Stimulated activated CD8-positive, alpha-beta memory T cell treated with anti-CD3 and anti-CD28 coated beads, Interleukin-4, amount 100 ng/mL, for 1 hour (primary cell): Measurements from ENCODE around the gene EGLN2.
A peak's percentile ranks its signal among the peaks of the same experiment; 100 is the strongest.
"Not testable (repeated sequence)": the region's sequence is repeated elsewhere in the genome, so short reads cannot be mapped to it uniquely, and the experiment has no call there.

Source experiments
- DNase-seq, 2 donors: peaks; one replicate each; pipeline ENCODE4 v3.0.0-alpha.2; 2020; ENCODE audit warnings: low read depth in 2 of 2, low spot score in 1 of 2

Gene EGLN2

GRCh38 chr19:40815223-40815622 is 16.2 kb downstream of the EGLN2 start:
- no peak for DNase-seq

- DNase-seq = peak in 1 of 2 donors; percentile 49
These were observed 19.7 kb downstream of the EGLN2 start for GRCh38 chr19:40818480-40819399.

GRCh38 chr19:40819479-40820234 is 20.7 kb downstream of the EGLN2 start:
- peak in 1 of 2 donors; percentile 36 for DNase-seq

GRCh38 chr19:40822161-40822560 is 23.2 kb downstream of the EGLN2 start:
- no peak for DNase-seq

GRCh38 chr19:40822704-40823553 is 23.9 kb downstream of the EGLN2 start:
- not testable (repeated sequence) for DNase-seq

- DNase-seq = not testable (repeated sequence)
These were observed 25.9 kb downstream of the EGLN2 start for GRCh38 chr19:40824916-40825315.

GRCh38 chr19:40825460-40826095 is 26.6 kb downstream of the EGLN2 start:
- DNase-seq = not testable (repeated sequence)

GRCh38 chr19:40826312-40826698 is 27.3 kb downstream of the EGLN2 start:
- not testable (repeated sequence) for DNase-seq

- not testable (repeated sequence) for DNase-seq
These were observed 27.9 kb downstream of the EGLN2 start for GRCh38 chr19:40826699-40827385.

GRCh38 chr19:40827386-40828247 is 28.6 kb downstream of the EGLN2 start:
- DNase-seq = no peak

GRCh38 chr19:40829205-40829604 is 30.2 kb downstream of the EGLN2 start:
- no peak for DNase-seq

- not testable (repeated sequence) for DNase-seq
These were observed 31.8 kb downstream of the EGLN2 start for GRCh38 chr19:40830741-40831140.

GRCh38 chr19:40831502-40832430 is 32.8 kb downstream of the EGLN2 start:
- DNase-seq = no peak

GRCh38 chr19:40832431-40832790 is 33.4 kb downstream of the EGLN2 start:
- not testable (repeated sequence) for DNase-seq

GRCh38 chr19:40833728-40834533 is 34.9 kb downstream of the EGLN2 start:
- DNase-seq = not testable (repeated sequence)

- DNase-seq = no peak
These were observed 37.9 kb downstream of the EGLN2 start for GRCh38 chr19:40836754-40837429.

- not testable (repeated sequence) for DNase-seq
These were observed 39.5 kb downstream of the EGLN2 start for GRCh38 chr19:40838477-40838876.
